K562 (cell line): ENCODE measurements around the gene ATF3. TPM values are rescaled to one million over a fixed set of nuclear protein-coding genes. Genes with fewer than 3 reads are reported as not detected.

Experiments used
- ATAC-seq: fragments of 200-7000 bp; cut with Tn5 transposase; 3 replicates; pipeline ENCODE4 v1.9.1; 2020; ENCODE audit warnings: moderate library complexity
- BruUV-seq: library from RNA; stranded (reverse); fragments of 400-500 nt; replicated peaks from 2 replicates; lab custom pipeline; 2021; lab: Mats Ljungman, UMichigan
- CTCF ChIA-PET: fragments of 300-600 bp; formaldehyde crosslinking; extraction: SDS; loops from one replicate; lab custom pipeline; 2021; ENCODE audit warnings: low intra/inter-chr PET ratio; lab: Yijun Ruan, JAX
- POLR2A ChIA-PET: fragments of 300-600, 350-650 bp; sonication (Branson Sonifier 250); formaldehyde crosslinking; extraction: SDS; loops from one replicate; lab custom pipeline; 2021; ENCODE audit warnings: antibody characterized with exemption, inconsistent platforms; lab: Yijun Ruan, JAX
- DNase-seq, 4 experiments: peaks; one replicate each; pipeline versions ENCODE4 v3.0.0 to v3.0.0-alpha.2; 2011 to 2018; ENCODE audit warnings: low spot score in 3 of 4, mixed read lengths in 3 of 4; ENCODE audit errors: extremely low read depth in 1 of 4
- FAIRE-seq: peaks from 2 replicates; lab custom pipeline; 2011; peaks lifted over from hg19 to GRCh38; lab: Jason Lieb, UNC
- H2AFZ ChIP-seq: 2 replicates; pipeline ENCODE4 v1.6.0; 2011; ENCODE audit warnings: low read depth, low read length, control low read depth, inconsistent platforms
- H3K27ac ChIP-seq: fragments of 200-600 bp; 3 replicates; pipeline ENCODE4 v1.8.0; 2011; ENCODE audit warnings: low read depth, mild to moderate bottlenecking, control low read depth, inconsistent platforms, low read length, moderate library complexity, mixed read lengths; ENCODE audit errors: extremely low read depth
- H3K27me3 ChIP-seq, 2 experiments: fragments of 300-600 bp in 1 of 2; 2 replicates in 1 of 2; 3 replicates in 1 of 2; pipeline versions ENCODE4 v1.6.0 to v1.8.0; 2011; ENCODE audit warnings: inconsistent platforms in 2 of 2, low read length in 2 of 2, mild to moderate bottlenecking in 1 of 2, mixed read lengths in 1 of 2, moderate library complexity in 1 of 2; ENCODE audit not compliant: control insufficient read depth in 2 of 2, insufficient read depth in 2 of 2
- H3K36me3 ChIP-seq: fragments of 300-600 bp; 3 replicates; pipeline ENCODE4 v1.8.0; 2011; ENCODE audit warnings: mild to moderate bottlenecking, low read length, inconsistent platforms; ENCODE audit not compliant: control insufficient read depth, insufficient read depth
- H3K4me1 ChIP-seq, 2 experiments: fragments of 200-600 bp in 1 of 2; replicated peaks in 1 of 2; 2 replicates in 1 of 2; 3 replicates in 1 of 2; pipeline versions ENCODE4 v1.5.1 to v1.8.0; 2011; ENCODE audit warnings: inconsistent platforms in 2 of 2, low read length in 2 of 2, mild to moderate bottlenecking in 1 of 2, mixed read lengths in 1 of 2, moderate library complexity in 1 of 2; ENCODE audit not compliant: control insufficient read depth in 2 of 2, insufficient read depth in 2 of 2
- H3K4me2 ChIP-seq: 2 replicates; pipeline ENCODE4 v1.6.1; 2011; ENCODE audit warnings: low read length, control low read depth, inconsistent platforms, mixed read lengths; ENCODE audit not compliant: insufficient read depth
- H3K4me3 ChIP-seq: fragments of 200-600 bp; sonication (generic), shearing (Covaris generic); 2 replicates; pipeline ENCODE4 v1.5.1; 2016; ENCODE audit warnings: control low read depth, inconsistent platforms
- H3K79me2 ChIP-seq: fragments of 200-600 bp; 3 replicates; pipeline ENCODE4 v1.8.0; 2011; ENCODE audit warnings: low read length, inconsistent platforms; ENCODE audit not compliant: control insufficient read depth, insufficient read depth
- H3K9ac ChIP-seq, 2 experiments: 2 replicates each; pipeline versions ENCODE4 v1.6.0 to v1.6.1; 2011; ENCODE audit warnings: low read depth in 2 of 2, low read length in 2 of 2, control low read depth in 1 of 2, inconsistent platforms in 1 of 2, mild to moderate bottlenecking in 1 of 2, mixed read lengths in 1 of 2; ENCODE audit not compliant: insufficient read depth in 1 of 2
- H3K9me1 ChIP-seq: one replicate; pipeline ENCODE4 v1.6.0; 2011; ENCODE audit warnings: inconsistent platforms, mild to moderate bottlenecking, low read length, moderate library complexity; ENCODE audit not compliant: control insufficient read depth, insufficient read depth
- H3K9me3 ChIP-seq: replicated peaks from 2 replicates; pipeline ENCODE4 v1.5.1; 2011; ENCODE audit warnings: low read depth, low read length, inconsistent platforms; ENCODE audit not compliant: control insufficient read depth, insufficient read depth
- H4K20me1 ChIP-seq: replicated peaks from 2 replicates; pipeline ENCODE4 v1.6.1; 2011; ENCODE audit warnings: low read length, inconsistent platforms, mixed read lengths; ENCODE audit not compliant: control insufficient read depth, insufficient read depth
- CCNT2 ChIP-seq: IDR thresholded peaks from 2 replicates; pipeline ENCODE4 v1.6.1; 2011; ENCODE audit warnings: borderline replicate concordance, low read depth, mild to moderate bottlenecking, moderate library complexity, mixed read lengths, low read length; ENCODE audit not compliant: insufficient read length; ENCODE audit errors: extremely low read depth
- EP300 ChIP-seq: IDR thresholded peaks from 2 replicates; pipeline ENCODE4 v1.6.1; 2012; ENCODE audit warnings: low read length, improper control_type of control experiment
- KAT7 ChIP-seq: sonication (generic); formaldehyde crosslinking; IDR thresholded peaks from 2 replicates; pipeline ENCODE4 v1.8.0; 2022; ENCODE audit warnings: missing genetic modification reagents, mild to moderate bottlenecking, borderline replicate concordance
- MAFF ChIP-seq: IDR thresholded peaks from 2 replicates; pipeline ENCODE4 v1.6.1; 2012; ENCODE audit warnings: low read length, improper control_type of control experiment
- MYC ChIP-seq, 2 experiments: fragments of 250-450 bp in 1 of 2; sonication (Bioruptor Pico) in 1 of 2; IDR thresholded peaks; 2 replicates each; pipeline versions ENCODE4 v1.5.1 to v1.6.1; 2012 to 2021; ENCODE audit warnings: low read depth in 2 of 2, borderline replicate concordance in 1 of 2, improper control_type of control experiment in 1 of 2, low read length in 1 of 2, mild to moderate bottlenecking in 1 of 2, moderate library complexity in 1 of 2
- RB1 ChIP-seq: fragments of 450-650 bp; IDR thresholded peaks from 2 replicates; pipeline ENCODE4 v1.6.1; 2017; ENCODE audit warnings: low read depth, mild to moderate bottlenecking
- THRB ChIP-seq: fragments of 450-650 bp; formaldehyde crosslinking; conservative IDR thresholded peaks from 2 replicates; pipeline ENCODE4 v1.4.0; 2022; ENCODE audit warnings: mild to moderate bottlenecking, missing genetic modification characterization
- U2AF2 ChIP-seq: fragments of 200-400 bp; formaldehyde crosslinking; optimal IDR thresholded peaks from 2 replicates; pipeline ENCODE3; 2017; ENCODE audit warnings: low read depth, mild to moderate bottlenecking, low read length
- ZC3H11A ChIP-seq: IDR thresholded peaks from 2 replicates; pipeline ENCODE4 v1.6.1; 2012; ENCODE audit warnings: low read depth, low read length, improper control_type of control experiment
- ZMIZ1 ChIP-seq, 2 experiments: fragments of 150-350 bp in 1 of 2; IDR thresholded peaks; 2 replicates each; pipeline ENCODE4 v1.6.1; 2012 to 2016; ENCODE audit warnings: low read depth in 2 of 2, low read length in 2 of 2, mild to moderate bottlenecking in 1 of 2, moderate library complexity in 1 of 2
- ZNF175 ChIP-seq: fragments of 200-800 bp; sonication (Bioruptor generic); IDR thresholded peaks from 2 replicates; pipeline ENCODE4 v1.6.1; 2016; ENCODE audit warnings: low read depth, mild to moderate bottlenecking, missing genetic modification characterization, missing compliant biosample characterization
- ZNF512 ChIP-seq: IDR thresholded peaks from 2 replicates; pipeline ENCODE4 v1.6.1; 2016; ENCODE audit warnings: missing genetic modification characterization, missing compliant biosample characterization
- WGBS: fragments of 100-300 bp; shearing (Covaris generic); methylation state at CpG from one replicate; pipeline ENCODE4 v1.1.6; 2016; ENCODE audit warnings: low coverage, mixed read lengths; ENCODE audit not compliant: insufficient coverage; ENCODE audit errors: missing lambda C conversion rate; 5-methylcytosine and 5-hydroxymethylcytosine counted together
- in situ Hi-C: fragments of 300-500 bp; cut with MboI; formaldehyde crosslinking; loops from 4 replicates; pipeline ENCODE4 v1.15.0; 2018; ENCODE audit warnings: inconsistent platforms, mixed read lengths
- intact Hi-C: fragments of 100-400 bp; cut with micrococcal nuclease; formaldehyde crosslinking; loops from 2 replicates; pipeline ENCODE4 v1.14.2; 2022
- polyA plus RNA-seq, 8 experiments: library from polyadenylated mRNA; depleted of rRNA in 4 of 8; stranded (reverse) in 5 of 8; unstranded in 3 of 8; fragments of >200 nt; fragmentation: Nextera tagmentation in 2 of 8; fragmentation: Illumina TruSeq in 1 of 8; extraction: Ambion mirVana in 2 of 8; extraction: Trizol in 1 of 8; gene quantifications; 2 replicates each; pipeline versions ENCODE4 v1.2.1 to v1.2.3, GENCODE V29; 2011 to 2014; ENCODE audit warnings: inconsistent platforms in 1 of 8, missing spikeins in 1 of 8
- total RNA-seq, 7 experiments: library from RNA; depleted of rRNA in 6 of 7; stranded (reverse); fragments of >200 nt in 6 of 7; fragmentation: Illumina TruSeq in 2 of 7; extraction: Trizol in 2 of 7; gene quantifications; 2 replicates each; pipeline versions ENCODE4 v1.2.1 to v1.2.3, GENCODE V29; 2011 to 2021; ENCODE audit warnings: low replicate concordance in 1 of 7

Gene ATF3
- total and polyA plus RNA-seq, 9 of the 15 experiments (the other 6 are each of a cell fraction or from before 2014, with no cell fraction given) = 3.5 to 28.2 (median 19.8) TPM

GRCh38 chr1:212635141-212635631, 26.6 kb downstream of the ATF3 start (continued):
- TF ChIP-seq ZNF512 (tag) = peak; percentile 40; the same call in 1 of the 2 replicates

DNA sequence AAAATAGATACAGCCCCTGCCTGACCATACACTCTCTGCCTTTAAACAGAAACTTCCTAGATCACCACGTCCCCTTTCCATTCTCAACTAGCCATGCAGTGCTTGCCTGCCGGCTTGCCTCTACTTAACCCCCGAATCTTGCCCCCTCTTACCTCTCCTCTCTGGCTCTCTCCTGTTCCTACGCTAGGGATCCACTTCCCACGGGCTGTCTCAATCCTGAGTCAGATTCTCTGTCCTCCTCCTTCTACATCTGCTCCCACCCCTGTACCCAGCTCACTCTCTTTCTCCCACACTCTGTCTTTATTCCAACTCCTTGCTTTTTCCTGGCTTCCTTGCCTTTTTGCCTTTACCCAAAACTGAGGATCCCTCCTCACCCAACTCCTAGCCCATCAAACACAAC, 29.3 kb downstream of the ATF3 start:
- POLR2A ChIA-PET = no interaction called here
- H3K36me3 ChIP-seq = no peaks in the 10 kb centered on the region
- no peaks in the 10 kb centered on the region for H3K9me1 ChIP-seq
- H3K4me2 ChIP-seq = no peak overlapping the region
- CTCF ChIA-PET = no interaction called here
- no TSS peak for BruUV-seq
- ATAC-seq = no peak
- no peak overlapping the region for H3K27ac ChIP-seq
- FAIRE-seq = no peak
- H3K27me3 ChIP-seq = peaks cover 14 to 42% of the 10 kb centered on the region in 2 experiments
- H4K20me1 ChIP-seq = peaks cover 18% of the 10 kb centered on the region
- in situ Hi-C loops (no loop called here), intact Hi-C loops (no loop called here)
- H2AFZ ChIP-seq = no peak overlapping the region
- H3K4me1 ChIP-seq = peaks cover 14 to 30% of the 10 kb centered on the region in 2 experiments; a peak in 4 of 5 replicates
- H3K4me3 ChIP-seq = no peak overlapping the region
- WGBS = 5% methylated on average over 5 of the region's 5 CpGs
- H3K79me2 ChIP-seq = no peaks in the 10 kb centered on the region
- no peaks in the 10 kb centered on the region for H3K9me3 ChIP-seq
- no peak for DNase-seq
- no peak overlapping the region for H3K9ac ChIP-seq
- TF ChIP-seq ZC3H11A = no peak
- no peak for TF ChIP-seq MAFF
- TF ChIP-seq EP300 = no peak
- TF ChIP-seq U2AF2 = no peak
- no peak for TF ChIP-seq KAT7 (CRISPR knock-in tag)
- no peak for TF ChIP-seq CCNT2
- no peak for TF ChIP-seq MYC (IDR thresholded peaks at IDR 0.05; ENCODE audit: low read depth, low read length)
- TF ChIP-seq MYC (CRISPR knock-in tag; IDR thresholded peaks at IDR 0.05; ENCODE audit: borderline replicate concordance, low read depth) = no peak
- no peak for TF ChIP-seq ZNF175 (CRISPR knock-in tag)
- TF ChIP-seq RB1 = no peak
- no peak for TF ChIP-seq ZMIZ1 (IDR thresholded peaks at IDR 0.05; ENCODE audit: low read depth in 2 of 2, low read length in 2 of 2)
- TF ChIP-seq THRB (CRISPR knock-in tag) = 0 out of 2 replicates have a peak, but pooled peaks have one; percentile 41
